GM12878 (cell line): ENCODE results near the gene FGD3. TPM values are rescaled to one million over a fixed set of nuclear protein-coding genes. Genes with fewer than 3 reads are reported as not detected.

Experiments
- ATAC-seq: fragments of 200-7000 bp; cut with Tn5 transposase; 3 replicates; pipeline ENCODE4 v1.9.1; 2020; ENCODE audit warnings: mild to moderate bottlenecking, moderate library complexity
- BruUV-seq: library from RNA; stranded (reverse); fragments of 400-500 nt; replicated peaks from 2 replicates; lab custom pipeline; 2021; lab: Mats Ljungman, UMichigan
- CTCF ChIA-PET: fragments of 300-600 bp; sonication (Branson Sonifier 250); formaldehyde crosslinking; extraction: SDS; loops from one replicate; lab custom pipeline; 2021; ENCODE audit warnings: inconsistent platforms; lab: Yijun Ruan, JAX
- POLR2A ChIA-PET: fragments of 350-600 bp; formaldehyde crosslinking; extraction: SDS; loops from one replicate; lab custom pipeline; 2021; ENCODE audit warnings: inconsistent platforms; lab: Charles Lee
- RAD21 ChIA-PET: fragments of 300-600 bp; sonication (Branson Sonifier 250); formaldehyde crosslinking; loops from one replicate; lab custom pipeline; 2023; ENCODE audit warnings: antibody characterized with exemption; ENCODE audit not compliant: unreplicated experiment; lab: Charles Lee
- SMC1A ChIA-PET: fragments of 300-600 bp; sonication (Branson Sonifier 250); formaldehyde crosslinking; loops from one replicate; lab custom pipeline; 2023; ENCODE audit not compliant: unreplicated experiment, uncharacterized antibody; lab: Charles Lee
- DNase-seq: peaks from one replicate; pipeline ENCODE4 v3.0.0-alpha.2; 2011; ENCODE audit warnings: low read depth, low spot score
- FAIRE-seq: peaks from 3 replicates; lab custom pipeline; 2011; peaks lifted over from hg19 to GRCh38; lab: Jason Lieb, UNC
- H2AFZ ChIP-seq: 2 replicates; pipeline ENCODE4 v1.6.0; 2011; ENCODE audit warnings: low read depth, low read length, control low read depth; ENCODE audit not compliant: control insufficient read depth
- H3K27ac ChIP-seq: 2 replicates; pipeline ENCODE4 v1.5.1; 2011; ENCODE audit warnings: control low read depth; ENCODE audit not compliant: control insufficient read depth, insufficient read depth
- H3K27me3 ChIP-seq, 2 experiments: replicated peaks in 1 of 2; 2 replicates each; pipeline versions ENCODE4 v1.6.0 to v1.6.1; 2011; ENCODE audit warnings: low read length in 1 of 2; ENCODE audit not compliant: control insufficient read depth in 2 of 2, insufficient read depth in 2 of 2
- H3K36me3 ChIP-seq, 2 experiments: 2 replicates each; pipeline ENCODE4 v1.5.1; 2011; ENCODE audit warnings: low read length in 1 of 2; ENCODE audit not compliant: control insufficient read depth in 2 of 2, insufficient read depth in 2 of 2
- H3K4me1 ChIP-seq: 2 replicates; pipeline ENCODE4 v1.6.1; 2011; ENCODE audit warnings: mild to moderate bottlenecking, low read length, moderate library complexity, mixed read lengths; ENCODE audit not compliant: control insufficient read depth, insufficient read depth
- H3K4me2 ChIP-seq: 2 replicates; pipeline ENCODE4 v1.6.0; 2011; ENCODE audit warnings: control low read depth; ENCODE audit not compliant: control insufficient read depth, insufficient read depth
- H3K4me3 ChIP-seq: fragments of 200-600 bp; sonication (generic); 2 replicates; pipeline ENCODE4 v1.5.1; 2016
- H3K79me2 ChIP-seq: 2 replicates; pipeline ENCODE4 v1.6.0; 2011; ENCODE audit warnings: low read length; ENCODE audit not compliant: control insufficient read depth, insufficient read depth
- H3K9ac ChIP-seq: 2 replicates; pipeline ENCODE4 v1.8.0; 2011; ENCODE audit warnings: low read length, control low read depth, mixed read lengths; ENCODE audit not compliant: control insufficient read depth, insufficient read depth
- H3K9me3 ChIP-seq: replicated peaks from 3 replicates; pipeline ENCODE4 v1.5.1; 2011; ENCODE audit warnings: mild to moderate bottlenecking, low read length; ENCODE audit not compliant: control insufficient read depth, insufficient read depth
- H4K20me1 ChIP-seq: 2 replicates; pipeline ENCODE4 v1.6.0; 2011; ENCODE audit not compliant: control insufficient read depth, insufficient read depth
- BHLHE40 ChIP-seq, 2 experiments: fragments of 450-650 bp in 1 of 2; IDR thresholded peaks; 2 replicates each; pipeline ENCODE4 v1.6.1; 2011 to 2017; ENCODE audit warnings: low read depth in 2 of 2, borderline replicate concordance in 1 of 2, improper control_type of control experiment in 1 of 2, low read length in 1 of 2, mild to moderate bottlenecking in 1 of 2
- CREM ChIP-seq: IDR thresholded peaks from 2 replicates; pipeline ENCODE4 v1.6.1; 2014; ENCODE audit warnings: antibody characterized with exemption, low read depth
- GABPA ChIP-seq: IDR thresholded peaks from 2 replicates; pipeline ENCODE4 v1.6.1; 2014; ENCODE audit warnings: antibody characterized with exemption, low read depth, mild to moderate bottlenecking, inconsistent platforms
- HCFC1 ChIP-seq: fragments of 150-350 bp; IDR thresholded peaks from 2 replicates; pipeline ENCODE4 v1.6.1; 2014; ENCODE audit warnings: low read length
- IRF4 ChIP-seq: IDR thresholded peaks from 2 replicates; pipeline ENCODE4 v1.6.1; 2011; ENCODE audit warnings: low read depth, low read length
- MEF2B ChIP-seq: fragments of 450-650 bp; IDR thresholded peaks from 2 replicates; pipeline ENCODE4 v1.6.1; 2018; ENCODE audit warnings: mild to moderate bottlenecking, moderate library complexity; ENCODE audit not compliant: partially characterized antibody, poor library complexity, severe bottlenecking
- MTA3 ChIP-seq: IDR thresholded peaks from 2 replicates; pipeline ENCODE4 v1.6.1; 2012; ENCODE audit warnings: low read length, inconsistent platforms, borderline replicate concordance
- NFXL1 ChIP-seq: fragments of 450-650 bp; IDR thresholded peaks from 2 replicates; pipeline ENCODE4 v1.6.1; 2017; ENCODE audit warnings: antibody characterized with exemption, mild to moderate bottlenecking, borderline replicate concordance
- PAX8 ChIP-seq: fragments of 450-650 bp; IDR thresholded peaks from 2 replicates; pipeline ENCODE4 v1.6.1; 2017; ENCODE audit warnings: mild to moderate bottlenecking, moderate library complexity
- RAD51 ChIP-seq: fragments of 450-650 bp; IDR thresholded peaks from 2 replicates; pipeline ENCODE4 v1.6.1; 2016; ENCODE audit warnings: moderate library complexity, mild to moderate bottlenecking, inconsistent platforms
- RELA ChIP-seq: fragments of 450-650 bp; IDR thresholded peaks from 2 replicates; pipeline ENCODE4 v1.8.0; 2014; ENCODE audit warnings: borderline replicate concordance; ENCODE audit not compliant: partially characterized antibody
- RUNX3 ChIP-seq: IDR thresholded peaks from 2 replicates; pipeline ENCODE4 v1.6.1; 2012; ENCODE audit warnings: low read length, inconsistent platforms
- SIN3A ChIP-seq: IDR thresholded peaks from 2 replicates; pipeline ENCODE4 v1.6.1; 2012; ENCODE audit warnings: low read depth, low read length, improper control_type of control experiment
- SIX5 ChIP-seq: IDR thresholded peaks from 2 replicates; pipeline ENCODE4 v1.6.1; 2011; ENCODE audit warnings: mild to moderate bottlenecking, low read depth, low read length, moderate library complexity; ENCODE audit not compliant: severe bottlenecking
- SPI1 ChIP-seq: IDR thresholded peaks from 2 replicates; pipeline ENCODE4 v1.6.1; 2011; ENCODE audit warnings: low read depth, mild to moderate bottlenecking, low read length, moderate library complexity, borderline replicate concordance; ENCODE audit not compliant: insufficient read depth
- STAT1 ChIP-seq: fragments of 450-650 bp; conservative IDR thresholded peaks from 2 replicates; pipeline ENCODE4 v1.6.1; 2014; ENCODE audit warnings: antibody characterized with exemption, mild to moderate bottlenecking
- SUZ12 ChIP-seq: fragments of 200-600 bp; sonication (generic); IDR thresholded peaks from one replicate; pipeline ENCODE4 v1.6.1; 2018; ENCODE audit warnings: antibody characterized with exemption, mild to moderate bottlenecking; ENCODE audit not compliant: unreplicated experiment
- TBL1XR1 ChIP-seq: IDR thresholded peaks from 2 replicates; pipeline ENCODE4 v1.6.1; 2012; ENCODE audit warnings: low read depth, low read length, improper control_type of control experiment
- YY1 ChIP-seq: IDR thresholded peaks from 2 replicates; pipeline ENCODE4 v1.6.1; 2011; ENCODE audit warnings: low read depth, mild to moderate bottlenecking, low read length
- WGBS: methylation state at CpG from one replicate; pipeline ENCODE4 v1.1.6; 2016; ENCODE audit warnings: low lambda C conversion rate; ENCODE audit not compliant: insufficient replicate concordance, insufficient coverage; ENCODE audit errors: missing lambda C conversion rate; 5-methylcytosine and 5-hydroxymethylcytosine counted together
- in situ Hi-C: fragments of 300-500 bp; cut with MboI; formaldehyde crosslinking; loops from 9 replicates; pipeline ENCODE4 v1.14.3; 2018; ENCODE audit warnings: mixed read lengths
- intact Hi-C: fragments of 100-400 bp; cut with micrococcal nuclease; formaldehyde crosslinking; loops from one replicate; pipeline ENCODE4 v1.14.2; 2022; ENCODE audit not compliant: unreplicated experiment
- polyA plus RNA-seq, 11 experiments: library from polyadenylated mRNA; depleted of rRNA in 4 of 11; unstranded in 6 of 11; stranded (reverse) in 5 of 11; fragments of >200 nt; fragmentation: Nextera tagmentation in 4 of 11; fragmentation: Illumina TruSeq in 1 of 11; extraction: Ambion mirVana in 4 of 11; extraction: Trizol in 1 of 11; gene quantifications; 1 replicate in 1 of 11; 2 replicates in 10 of 11; pipeline versions ENCODE4 v1.2.1 to v1.2.3, GENCODE V29; 2011 to 2016; ENCODE audit warnings: inconsistent platforms in 2 of 11, missing spikeins in 2 of 11, low read depth in 1 of 11
- total RNA-seq, 4 experiments: library from RNA; depleted of rRNA in 3 of 4; stranded (reverse); fragments of >200 nt in 3 of 4; fragmentation: Illumina TruSeq in 1 of 4; extraction: Trizol in 1 of 4; gene quantifications; 2 replicates each; pipeline versions ENCODE4 v1.2.1 to v1.2.3, GENCODE V29; 2013 to 2021
- TF ChIP-seq, protein P1 (sequence below): IDR thresholded peaks from 2 replicates; pipeline ENCODE4 v1.6.1; 2011; ENCODE audit warnings: borderline replicate concordance, low read depth, mild to moderate bottlenecking, moderate library complexity, mixed read lengths, low read length; ENCODE audit not compliant: insufficient read depth; ENCODE audit errors: extremely low read length
- TF ChIP-seq, protein P2 (sequence below): fragments of 150-350 bp; IDR thresholded peaks from 2 replicates; pipeline ENCODE4 v1.6.1; 2014; ENCODE audit warnings: mild to moderate bottlenecking, low read depth, low read length
- TF ChIP-seq, protein P3 (sequence below): IDR thresholded peaks from 2 replicates; pipeline ENCODE4 v1.6.1; 2011; ENCODE audit warnings: low read depth, mild to moderate bottlenecking, low read length, moderate library complexity, borderline replicate concordance; ENCODE audit errors: extremely low read depth
- TF ChIP-seq, protein P4 (sequence below): IDR thresholded peaks from 2 replicates; pipeline ENCODE4 v1.6.1; 2011; ENCODE audit warnings: low read depth, low read length, improper control_type of control experiment, borderline replicate concordance

Gene FGD3
- total and polyA plus RNA-seq, 10 of the 15 experiments (the other 5 are each of a cell fraction or from before 2014, with no cell fraction given), result 0.26 to 18.1 (median 12.4) TPM

DNA sequence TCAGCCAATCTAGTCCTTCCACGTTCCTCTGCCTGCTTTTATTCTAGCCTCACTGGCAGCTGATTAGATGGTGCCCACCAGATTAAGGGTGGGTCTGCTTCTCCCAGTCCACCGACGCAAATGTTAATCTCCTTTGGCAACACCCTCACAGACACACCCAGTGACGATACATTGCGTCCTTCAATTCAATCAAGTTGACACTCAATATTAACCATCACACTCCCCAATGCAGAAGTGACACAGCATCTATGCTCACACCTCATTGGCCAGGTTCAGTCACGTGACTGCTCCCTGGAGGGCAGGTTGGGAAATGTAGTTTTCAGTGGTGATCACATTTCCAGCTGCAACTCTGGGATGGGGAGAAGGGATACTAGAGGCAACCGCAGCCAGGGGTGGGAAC is 124.1 kb downstream of the FGD3 start:
- WGBS, result 97% methylated on average over 7 of the region's 7 CpGs
- Histone ChIP-seq H3K9me3 (no peaks in the 10 kb centered on the region), H3K36me3 (peaks cover 0 to 6% of the 10 kb centered on the region in 2 experiments; a peak in 3 of 4 replicates), H3K27me3 (no peaks in the 10 kb centered on the region), H3K4me1 (no peaks in the 10 kb centered on the region), H3K79me2 (peaks cover 1% of the 10 kb centered on the region), H2AFZ (no peak overlapping the region), H3K4me3 (no peak overlapping the region), H3K27ac (no peak overlapping the region), H3K9ac (no peak overlapping the region), H3K4me2 (no peak overlapping the region), H4K20me1 (no peaks in the 10 kb centered on the region)
- BruUV-seq, result no TSS peak
- in situ Hi-C loops (no loop called here), intact Hi-C loops (no loop called here)
- CTCF ChIA-PET, result no interaction called here
- FAIRE-seq (no peak), DNase-seq (no peak), ATAC-seq (peak; percentile 56)
- POLR2A ChIA-PET, result interaction anchor here (0.5 kb wide), 1 partner anchor 84 kb away, joined by 3 read pairs; no protein-coding TSS in a partner anchor
- RAD21 ChIA-PET, result no interaction called here
- SMC1A ChIA-PET, result no interaction called here
- TF ChIP-seq SUZ12 (no peak), HCFC1 (peak; percentile 69), NFXL1 (no peak), STAT1 (no peak), YY1 (0 out of 2 replicates have a peak, but pooled peaks have one; percentile 11), SIN3A (no peak), SIX5 (peak; percentile 76), RAD51 (peak; percentile 91), RELA (no peak), IRF4 (0 out of 2 replicates have a peak, but pooled peaks have one; percentile 9), RUNX3 (no peak), MTA3 (no peak), SPI1 (peak; percentile 10; the same call in 1 of the 2 replicates), PAX8 (no peak), GABPA (no peak), CREM (peak; percentile 18; the same call in 1 of the 2 replicates), BHLHE40 (IDR thresholded peaks at IDR 0.05; ENCODE audit: borderline replicate concordance in 1 of 2, low read depth in 2 of 2, low read length in 1 of 2) (peak in 1 of 2 experiments; percentile 65; a peak in 2 of 4 replicates), TBL1XR1 (no peak), MEF2B (no peak)
- TF ChIP-seq, protein P1, sequence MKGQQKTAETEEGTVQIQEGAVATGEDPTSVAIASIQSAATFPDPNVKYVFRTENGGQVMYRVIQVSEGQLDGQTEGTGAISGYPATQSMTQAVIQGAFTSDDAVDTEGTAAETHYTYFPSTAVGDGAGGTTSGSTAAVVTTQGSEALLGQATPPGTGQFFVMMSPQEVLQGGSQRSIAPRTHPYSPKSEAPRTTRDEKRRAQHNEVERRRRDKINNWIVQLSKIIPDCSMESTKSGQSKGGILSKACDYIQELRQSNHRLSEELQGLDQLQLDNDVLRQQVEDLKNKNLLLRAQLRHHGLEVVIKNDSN, result peak; percentile 87
- TF ChIP-seq, protein P2, sequence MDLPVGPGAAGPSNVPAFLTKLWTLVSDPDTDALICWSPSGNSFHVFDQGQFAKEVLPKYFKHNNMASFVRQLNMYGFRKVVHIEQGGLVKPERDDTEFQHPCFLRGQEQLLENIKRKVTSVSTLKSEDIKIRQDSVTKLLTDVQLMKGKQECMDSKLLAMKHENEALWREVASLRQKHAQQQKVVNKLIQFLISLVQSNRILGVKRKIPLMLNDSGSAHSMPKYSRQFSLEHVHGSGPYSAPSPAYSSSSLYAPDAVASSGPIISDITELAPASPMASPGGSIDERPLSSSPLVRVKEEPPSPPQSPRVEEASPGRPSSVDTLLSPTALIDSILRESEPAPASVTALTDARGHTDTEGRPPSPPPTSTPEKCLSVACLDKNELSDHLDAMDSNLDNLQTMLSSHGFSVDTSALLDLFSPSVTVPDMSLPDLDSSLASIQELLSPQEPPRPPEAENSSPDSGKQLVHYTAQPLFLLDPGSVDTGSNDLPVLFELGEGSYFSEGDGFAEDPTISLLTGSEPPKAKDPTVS, result no peak
- TF ChIP-seq, protein P3, sequence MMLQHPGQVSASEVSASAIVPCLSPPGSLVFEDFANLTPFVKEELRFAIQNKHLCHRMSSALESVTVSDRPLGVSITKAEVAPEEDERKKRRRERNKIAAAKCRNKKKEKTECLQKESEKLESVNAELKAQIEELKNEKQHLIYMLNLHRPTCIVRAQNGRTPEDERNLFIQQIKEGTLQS, result peak; percentile 72
- TF ChIP-seq, protein P4, sequence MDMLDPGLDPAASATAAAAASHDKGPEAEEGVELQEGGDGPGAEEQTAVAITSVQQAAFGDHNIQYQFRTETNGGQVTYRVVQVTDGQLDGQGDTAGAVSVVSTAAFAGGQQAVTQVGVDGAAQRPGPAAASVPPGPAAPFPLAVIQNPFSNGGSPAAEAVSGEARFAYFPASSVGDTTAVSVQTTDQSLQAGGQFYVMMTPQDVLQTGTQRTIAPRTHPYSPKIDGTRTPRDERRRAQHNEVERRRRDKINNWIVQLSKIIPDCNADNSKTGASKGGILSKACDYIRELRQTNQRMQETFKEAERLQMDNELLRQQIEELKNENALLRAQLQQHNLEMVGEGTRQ, result peak; percentile 46; the same call in 1 of the 2 replicates
